ENCODE results near the gene SERPIND1. TPM values are rescaled to one million over a fixed set of nuclear protein-coding genes. Genes with fewer than 3 reads are reported as not detected.

Gene SERPIND1, protein sequence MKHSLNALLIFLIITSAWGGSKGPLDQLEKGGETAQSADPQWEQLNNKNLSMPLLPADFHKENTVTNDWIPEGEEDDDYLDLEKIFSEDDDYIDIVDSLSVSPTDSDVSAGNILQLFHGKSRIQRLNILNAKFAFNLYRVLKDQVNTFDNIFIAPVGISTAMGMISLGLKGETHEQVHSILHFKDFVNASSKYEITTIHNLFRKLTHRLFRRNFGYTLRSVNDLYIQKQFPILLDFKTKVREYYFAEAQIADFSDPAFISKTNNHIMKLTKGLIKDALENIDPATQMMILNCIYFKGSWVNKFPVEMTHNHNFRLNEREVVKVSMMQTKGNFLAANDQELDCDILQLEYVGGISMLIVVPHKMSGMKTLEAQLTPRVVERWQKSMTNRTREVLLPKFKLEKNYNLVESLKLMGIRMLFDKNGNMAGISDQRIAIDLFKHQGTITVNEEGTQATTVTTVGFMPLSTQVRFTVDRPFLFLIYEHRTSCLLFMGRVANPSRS
- total RNA-seq: not detected

DNA sequence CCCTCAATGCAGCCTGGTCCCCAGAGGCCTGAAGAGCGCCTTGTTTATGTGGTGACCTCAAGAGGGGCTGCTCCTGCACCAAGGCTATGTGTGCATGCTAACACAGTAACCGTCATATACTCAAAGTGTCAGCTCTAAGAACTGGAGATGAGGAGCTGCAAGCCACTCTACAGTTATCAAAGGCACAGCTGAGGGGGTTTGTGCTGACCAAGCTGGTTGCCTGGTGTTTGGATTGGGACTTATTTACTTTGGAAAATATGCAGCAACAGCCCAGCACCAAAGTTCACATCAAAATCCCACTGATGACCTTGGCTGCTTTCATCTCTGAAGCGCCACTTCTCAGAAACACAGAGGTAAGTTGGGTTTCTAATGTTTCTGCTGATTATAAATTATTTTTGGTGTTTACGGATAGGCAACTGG, at the start of gene SERPIND1:
SERPIND1 (plus strand) TSS at position 321 of the 420 bp plus-strand sequence. CDS start 5,200 bp downstream, outside the sequence.
- H3K4me3 ChIP-seq: no peak within 1 kb of the TSS
- no peak for DNase-seq (ENCODE audit: low spot score)
- no peaks in the 10 kb centered on the region for H3K4me1 ChIP-seq (replicated peaks)
- no peak within 1 kb of the TSS for H3K27ac ChIP-seq
- H3K36me3 ChIP-seq: no peaks in the 10 kb centered on the region
- intact Hi-C loops (cut with DNase I): no loop called here
- TF ChIP-seq POLR2A (IDR thresholded peaks at IDR 0.05): no peak
- no peak for TF ChIP-seq POLR2AphosphoS5 (IDR thresholded peaks at IDR 0.05)
- TF ChIP-seq, protein P1, sequence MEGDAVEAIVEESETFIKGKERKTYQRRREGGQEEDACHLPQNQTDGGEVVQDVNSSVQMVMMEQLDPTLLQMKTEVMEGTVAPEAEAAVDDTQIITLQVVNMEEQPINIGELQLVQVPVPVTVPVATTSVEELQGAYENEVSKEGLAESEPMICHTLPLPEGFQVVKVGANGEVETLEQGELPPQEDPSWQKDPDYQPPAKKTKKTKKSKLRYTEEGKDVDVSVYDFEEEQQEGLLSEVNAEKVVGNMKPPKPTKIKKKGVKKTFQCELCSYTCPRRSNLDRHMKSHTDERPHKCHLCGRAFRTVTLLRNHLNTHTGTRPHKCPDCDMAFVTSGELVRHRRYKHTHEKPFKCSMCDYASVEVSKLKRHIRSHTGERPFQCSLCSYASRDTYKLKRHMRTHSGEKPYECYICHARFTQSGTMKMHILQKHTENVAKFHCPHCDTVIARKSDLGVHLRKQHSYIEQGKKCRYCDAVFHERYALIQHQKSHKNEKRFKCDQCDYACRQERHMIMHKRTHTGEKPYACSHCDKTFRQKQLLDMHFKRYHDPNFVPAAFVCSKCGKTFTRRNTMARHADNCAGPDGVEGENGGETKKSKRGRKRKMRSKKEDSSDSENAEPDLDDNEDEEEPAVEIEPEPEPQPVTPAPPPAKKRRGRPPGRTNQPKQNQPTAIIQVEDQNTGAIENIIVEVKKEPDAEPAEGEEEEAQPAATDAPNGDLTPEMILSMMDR (IDR thresholded peaks at IDR 0.05): no peak
- H3K9me3 ChIP-seq: no peaks in the 10 kb centered on the region
- no peaks in the 10 kb centered on the region for H3K27me3 ChIP-seq (replicated peaks; ENCODE audit: insufficient read depth)
- 98% methylated on average over 4 of the region's 4 CpGs for WGBS

DNA sequence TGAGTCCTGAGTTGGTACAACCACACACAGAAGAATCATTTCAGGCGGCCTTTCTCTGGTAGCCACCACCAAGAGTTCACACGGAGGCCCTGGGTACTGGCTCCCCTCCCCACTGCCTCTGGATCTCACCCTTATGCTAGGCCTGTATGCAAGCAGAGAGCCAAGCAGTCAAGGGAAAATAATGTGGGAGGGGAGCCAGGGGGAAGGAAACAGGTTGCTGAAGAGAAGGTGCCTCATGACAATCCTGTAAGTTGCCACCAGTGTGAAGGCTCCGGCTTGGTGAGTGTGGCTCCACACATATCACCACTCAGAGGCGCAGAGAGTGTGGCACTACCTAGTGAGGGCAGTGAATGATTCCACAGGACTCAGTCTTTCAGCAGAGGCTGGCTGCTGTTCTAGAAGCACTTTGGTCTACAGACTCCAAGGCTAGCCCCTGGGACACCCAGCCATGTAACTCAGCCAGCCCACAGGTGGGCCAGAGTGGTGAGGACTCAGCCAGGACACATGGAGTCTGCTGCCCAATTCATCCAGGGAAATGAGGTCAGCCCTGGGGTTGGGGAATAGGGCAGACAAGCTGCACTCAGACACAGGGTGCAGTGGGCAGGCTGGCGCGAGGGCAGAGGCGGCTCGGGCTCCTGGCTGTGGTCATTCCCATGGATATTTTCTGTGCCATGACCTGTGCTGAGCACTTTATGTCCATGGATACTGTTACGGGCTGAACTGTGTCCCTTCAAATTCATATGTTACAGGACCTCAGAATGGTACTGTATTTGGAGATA, 49.0 kb upstream of the SERPIND1 start:
- Histone ChIP-seq H3K27me3 (replicated peaks; ENCODE audit: insufficient read depth) (no peaks in the 10 kb centered on the region), H3K4me3 (no peak overlapping the region), H3K36me3 (peaks cover 0 to 10% of the 10 kb centered on the region in 2 donors), H3K9me3 (no peaks in the 10 kb centered on the region), H3K27ac (no peak overlapping the region), H3K4me1 (replicated peaks) (no peaks in the 10 kb centered on the region)
- whole genome bisulfite sequencing: 92% methylated on average over 8 of the region's 9 CpGs
- intact Hi-C loops (cut with DNase I): no loop called here
- TF ChIP-seq POLR2A (IDR thresholded peaks at IDR 0.05) (no peak), POLR2AphosphoS5 (IDR thresholded peaks at IDR 0.05) (no peak)
- TF ChIP-seq, protein P1 (IDR thresholded peaks at IDR 0.05): no peak
- no peak for DNase-seq (ENCODE audit: low spot score)

DNA sequence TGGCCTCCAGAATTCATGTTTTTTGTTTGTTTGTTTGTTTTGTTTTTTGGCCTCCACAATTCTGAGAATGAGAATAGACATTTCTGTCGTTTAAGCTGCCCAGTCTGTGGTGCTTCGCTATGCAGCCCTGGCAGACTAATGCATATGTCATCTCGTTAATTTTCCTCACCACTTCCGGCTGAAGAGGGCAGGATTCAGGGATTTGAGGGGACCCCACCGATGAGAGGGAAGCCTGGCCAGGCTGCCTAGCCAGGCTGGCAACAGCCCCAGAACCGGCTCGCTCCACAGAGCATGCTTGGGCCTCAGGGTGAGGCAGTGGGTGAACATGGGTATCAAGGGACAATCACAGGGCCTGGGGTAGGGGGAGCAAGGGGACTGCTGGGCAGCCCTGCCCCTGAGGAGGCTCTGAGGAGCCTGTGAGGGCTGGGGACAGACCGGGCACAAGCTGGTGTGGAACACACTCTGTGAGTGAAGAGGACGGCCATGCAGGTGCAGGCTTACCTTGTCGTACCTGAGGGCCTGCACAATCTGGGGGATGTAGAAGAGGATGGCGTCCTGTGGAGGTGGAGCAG, 47.8 kb upstream of the SERPIND1 start:
- peaks cover 0 to 10% of the 10 kb centered on the region in 2 donors for H3K36me3 ChIP-seq
- H3K27ac ChIP-seq: no peak overlapping the region
- 75% methylated on average over 11 of the region's 11 CpGs for WGBS
- no peak for DNase-seq (ENCODE audit: low spot score)
- intact Hi-C loops (cut with DNase I): no loop called here
- no peaks in the 10 kb centered on the region for H3K27me3 ChIP-seq (replicated peaks; ENCODE audit: insufficient read depth)
- no peak for TF ChIP-seq POLR2A (IDR thresholded peaks at IDR 0.05)
- no peak overlapping the region for H3K4me3 ChIP-seq
- no peaks in the 10 kb centered on the region for H3K4me1 ChIP-seq (replicated peaks)
- no peaks in the 10 kb centered on the region for H3K9me3 ChIP-seq

DNA sequence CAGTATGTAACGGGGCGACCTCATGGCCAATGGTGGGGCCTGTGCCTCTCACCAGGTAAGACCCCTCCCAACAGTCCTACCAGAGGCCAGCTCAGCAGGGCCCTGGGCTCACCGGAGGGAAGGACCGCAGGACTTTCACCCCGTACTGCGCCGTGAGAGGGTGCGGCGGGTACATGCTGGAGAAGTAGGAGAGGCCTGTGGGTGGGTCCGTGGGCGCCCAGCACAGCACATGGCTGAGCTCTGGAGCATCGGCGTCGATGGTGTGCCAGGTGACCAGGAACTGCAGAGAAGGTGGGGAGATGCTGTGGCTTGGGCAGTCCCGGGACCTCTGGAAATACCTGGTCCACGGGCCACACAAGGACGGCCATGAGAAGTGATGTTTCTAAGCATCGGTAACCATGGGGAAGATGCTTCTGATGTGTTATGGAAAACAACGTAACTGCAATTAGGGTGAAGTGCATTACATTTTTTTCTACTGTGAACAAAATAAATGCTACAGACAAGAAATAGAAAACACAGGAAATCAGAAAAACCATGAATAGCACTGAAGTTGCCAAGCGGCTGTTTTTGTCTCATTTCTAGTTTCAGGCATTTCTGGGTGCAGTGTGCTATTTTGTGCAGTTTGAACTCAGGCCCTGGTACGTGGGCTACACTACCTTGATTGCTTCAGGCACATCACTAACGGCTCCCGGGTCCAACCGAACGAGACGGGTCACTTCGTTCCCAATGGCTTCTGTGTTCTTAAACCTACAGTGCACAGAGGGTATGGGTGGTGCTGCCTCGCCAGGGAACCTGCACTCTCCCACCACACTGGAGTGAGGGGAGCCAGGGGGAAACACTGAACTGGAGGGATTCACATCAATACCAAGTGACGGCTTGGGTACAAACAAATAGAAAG, 46.5 kb upstream of the SERPIND1 start:
- Histone ChIP-seq H3K27ac (no peak overlapping the region), H3K9me3 (no peaks in the 10 kb centered on the region), H3K27me3 (replicated peaks; ENCODE audit: insufficient read depth) (no peaks in the 10 kb centered on the region), H3K4me1 (replicated peaks) (no peaks in the 10 kb centered on the region), H3K4me3 (no peak overlapping the region), H3K36me3 (peaks cover 0 to 10% of the 10 kb centered on the region in 2 donors)
- no peak for DNase-seq (ENCODE audit: low spot score)
- 88% methylated on average over 29 of the region's 29 CpGs for WGBS
- intact Hi-C loops (cut with DNase I): no loop called here
- TF ChIP-seq, protein P1 (IDR thresholded peaks at IDR 0.05): no peak
- no peak for TF ChIP-seq POLR2AphosphoS5 (IDR thresholded peaks at IDR 0.05)
- TF ChIP-seq POLR2A (IDR thresholded peaks at IDR 0.05): no peak

All from prostate gland (tissue), 2 donors.